K562 (cell line): ENCODE data around the gene LSM4. TPM values are rescaled to one million over a fixed set of nuclear protein-coding genes. Genes with fewer than 3 reads are reported as not detected.

Experiments used
- CCAR2 ChIP-seq: fragments of 200-400 bp; formaldehyde crosslinking; IDR thresholded peaks from 2 replicates; pipeline ENCODE4 v1.6.1; 2017; ENCODE audit warnings: mild to moderate bottlenecking, low read depth, low read length
- FUS ChIP-seq: fragments of 200-400 bp; formaldehyde crosslinking; optimal IDR thresholded peaks from 2 replicates; pipeline ENCODE3; 2017; ENCODE audit warnings: low read depth, low read length
- MCM3 ChIP-seq: fragments of 450-650 bp; IDR thresholded peaks from 2 replicates; pipeline ENCODE4 v1.6.1; 2016
- MYC ChIP-seq, 2 experiments: fragments of 250-450 bp in 1 of 2; sonication (Bioruptor Pico) in 1 of 2; IDR thresholded peaks; 2 replicates each; pipeline versions ENCODE4 v1.5.1 to v1.6.1; 2012 to 2021; ENCODE audit warnings: low read depth in 2 of 2, borderline replicate concordance in 1 of 2, improper control_type of control experiment in 1 of 2, low read length in 1 of 2, mild to moderate bottlenecking in 1 of 2, moderate library complexity in 1 of 2
- PHB ChIP-seq: fragments of 250-450 bp; sonication (Bioruptor Pico); IDR thresholded peaks from 2 replicates; pipeline ENCODE4 v1.5.0; 2021
- SMARCB1 ChIP-seq: IDR thresholded peaks from 2 replicates; pipeline ENCODE4 v1.6.1; 2011; ENCODE audit warnings: improper control_type of control experiment, low read depth; ENCODE audit not compliant: insufficient read length
- SRSF3 ChIP-seq: fragments of 200-400 bp; formaldehyde crosslinking; IDR thresholded peaks from 2 replicates; pipeline ENCODE4 v1.6.1; 2016; ENCODE audit warnings: mild to moderate bottlenecking, low read length, moderate library complexity; ENCODE audit not compliant: insufficient read depth
- TGIF2 ChIP-seq: sonication (generic); formaldehyde crosslinking; IDR thresholded peaks from 2 replicates; pipeline ENCODE4 v1.8.1; 2022; ENCODE audit warnings: mild to moderate bottlenecking, missing genetic modification reagents, moderate library complexity
- XRCC5 ChIP-seq: fragments of 200-400 bp; formaldehyde crosslinking; IDR thresholded peaks from 2 replicates; pipeline ENCODE4 v1.6.1; 2017; ENCODE audit warnings: low read depth, mild to moderate bottlenecking, low read length
- ZEB2 ChIP-seq: fragments of 450-650 bp; IDR thresholded peaks from 2 replicates; pipeline ENCODE4 v1.6.1; 2016
- ZNF174 ChIP-seq: fragments of 250-450 bp; sonication (Bioruptor Pico); IDR thresholded peaks from 2 replicates; pipeline ENCODE4 v1.4.0; 2020; ENCODE audit warnings: mild to moderate bottlenecking
- ZNF24 ChIP-seq: fragments of 450-650 bp; IDR thresholded peaks from 2 replicates; pipeline ENCODE4 v1.6.1; 2016
- ZNF57 ChIP-seq: fragments of 450-650 bp; formaldehyde crosslinking; IDR thresholded peaks from 2 replicates; pipeline ENCODE4 v1.4.0; 2020; ENCODE audit warnings: mild to moderate bottlenecking, moderate library complexity
- ZNF717 ChIP-seq: fragments of 250-450 bp; sonication (Bioruptor Pico); IDR thresholded peaks from 2 replicates; pipeline ENCODE4 v1.5.0; 2021
- polyA plus RNA-seq, 8 experiments: library from polyadenylated mRNA; depleted of rRNA in 4 of 8; stranded (reverse) in 5 of 8; unstranded in 3 of 8; fragments of >200 nt; fragmentation: Nextera tagmentation in 2 of 8; fragmentation: Illumina TruSeq in 1 of 8; extraction: Ambion mirVana in 2 of 8; extraction: Trizol in 1 of 8; gene quantifications; 2 replicates each; pipeline versions ENCODE4 v1.2.1 to v1.2.3, GENCODE V29; 2011 to 2014; ENCODE audit warnings: inconsistent platforms in 1 of 8, missing spikeins in 1 of 8
- total RNA-seq, 7 experiments: library from RNA; depleted of rRNA in 6 of 7; stranded (reverse); fragments of >200 nt in 6 of 7; fragmentation: Illumina TruSeq in 2 of 7; extraction: Trizol in 2 of 7; gene quantifications; 2 replicates each; pipeline versions ENCODE4 v1.2.1 to v1.2.3, GENCODE V29; 2011 to 2021; ENCODE audit warnings: low replicate concordance in 1 of 7
- TF ChIP-seq, protein P1 (sequence below): fragments of 450-650 bp; formaldehyde crosslinking; IDR thresholded peaks from 2 replicates; pipeline ENCODE4 v1.4.0; 2022; ENCODE audit warnings: missing genetic modification characterization
- TF ChIP-seq, protein P2 (sequence below): fragments of 450-650 bp; IDR thresholded peaks from 2 replicates; pipeline ENCODE4 v1.7.1; 2018; ENCODE audit warnings: mild to moderate bottlenecking, low read depth; ENCODE audit not compliant: partially characterized antibody
- TF ChIP-seq, protein P3 (sequence below): fragments of 250-450 bp; sonication (Bioruptor Pico); IDR thresholded peaks from 2 replicates; pipeline ENCODE4 v1.8.0; 2022; ENCODE audit warnings: moderate library complexity, mild to moderate bottlenecking, inconsistent platforms
- TF ChIP-seq, protein P4 (sequence below): fragments of 450-650 bp; IDR thresholded peaks from 2 replicates; pipeline ENCODE4 v1.6.1; 2018; ENCODE audit warnings: mild to moderate bottlenecking, low read depth; ENCODE audit not compliant: partially characterized antibody

Gene LSM4
- total and polyA plus RNA-seq, 9 of the 15 experiments (the other 6 are each of a cell fraction or from before 2014, with no cell fraction given) = 11.9 to 763 (median 202) TPM

DNA sequence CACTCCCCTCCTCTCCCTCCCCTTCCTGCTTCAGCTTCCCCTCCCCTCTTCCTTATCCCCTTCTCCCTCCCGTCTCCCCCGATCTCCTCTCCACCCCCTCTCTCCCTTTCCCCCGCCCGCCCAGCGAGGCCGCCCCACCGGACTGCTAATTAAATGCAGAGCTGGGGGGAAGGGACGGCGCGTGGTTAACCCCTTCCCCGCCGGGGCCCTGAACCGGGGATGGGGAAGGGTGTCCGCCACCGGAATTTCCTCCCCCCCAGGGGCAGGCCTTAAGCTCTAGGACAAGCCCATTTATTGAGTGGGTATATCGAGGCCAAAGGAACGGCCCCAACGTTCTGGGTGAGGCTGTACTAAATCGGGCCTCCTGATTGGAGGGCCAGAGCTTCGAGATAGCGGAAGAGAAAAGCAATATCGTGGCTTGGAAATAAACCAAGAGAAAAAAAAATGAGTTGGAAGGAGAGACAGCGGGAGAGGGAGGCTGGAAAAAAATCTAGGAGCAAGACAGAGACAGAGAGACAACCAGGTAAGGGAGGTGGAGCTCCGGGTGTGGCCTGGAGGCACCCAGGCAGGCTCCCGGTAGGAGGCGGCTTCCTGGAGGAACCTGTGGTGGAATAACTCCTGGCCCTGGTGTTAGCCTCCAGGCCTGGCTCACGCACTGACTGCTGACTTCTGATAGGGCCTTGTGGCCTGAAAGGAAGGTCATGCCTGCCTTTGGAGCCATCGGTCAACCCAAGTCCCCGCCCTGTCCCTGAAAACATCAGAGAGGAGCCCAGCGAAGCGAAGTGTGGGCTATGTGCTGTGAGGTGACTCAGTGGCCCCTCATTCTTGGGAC is 29.9 kb downstream of the LSM4 start (continued):
- TF ChIP-seq, protein P1, sequence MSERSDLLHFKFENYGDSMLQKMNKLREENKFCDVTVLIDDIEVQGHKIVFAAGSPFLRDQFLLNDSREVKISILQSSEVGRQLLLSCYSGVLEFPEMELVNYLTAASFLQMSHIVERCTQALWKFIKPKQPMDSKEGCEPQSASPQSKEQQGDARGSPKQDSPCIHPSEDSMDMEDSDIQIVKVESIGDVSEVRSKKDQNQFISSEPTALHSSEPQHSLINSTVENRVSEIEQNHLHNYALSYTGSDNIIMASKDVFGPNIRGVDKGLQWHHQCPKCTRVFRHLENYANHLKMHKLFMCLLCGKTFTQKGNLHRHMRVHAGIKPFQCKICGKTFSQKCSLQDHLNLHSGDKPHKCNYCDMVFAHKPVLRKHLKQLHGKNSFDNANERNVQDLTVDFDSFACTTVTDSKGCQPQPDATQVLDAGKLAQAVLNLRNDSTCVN (CRISPR knock-in tag) = no peak; the same call in 1 of the 2 replicates
- no peak for TF ChIP-seq SRSF3
- TF ChIP-seq ZNF57 (CRISPR knock-in tag) = no peak
- TF ChIP-seq ZNF174 (CRISPR knock-in tag) = no peak
- no peak for TF ChIP-seq FUS
- TF ChIP-seq ZEB2 = peak; percentile 68
- TF ChIP-seq SMARCB1 = no peak
- no peak for TF ChIP-seq ZNF717 (CRISPR knock-in tag)
- TF ChIP-seq ZNF24 = no peak; the same call in 1 of the 2 replicates
- TF ChIP-seq MYC (IDR thresholded peaks at IDR 0.05; ENCODE audit: low read depth, low read length) = no peak; the same call in 1 of the 2 replicates
- TF ChIP-seq MYC (CRISPR knock-in tag; IDR thresholded peaks at IDR 0.05; ENCODE audit: borderline replicate concordance, low read depth) = no peak
- TF ChIP-seq CCAR2 = no peak
- TF ChIP-seq PHB = no peak
- TF ChIP-seq TGIF2 (CRISPR knock-in tag) = no peak
- TF ChIP-seq, protein P2, sequence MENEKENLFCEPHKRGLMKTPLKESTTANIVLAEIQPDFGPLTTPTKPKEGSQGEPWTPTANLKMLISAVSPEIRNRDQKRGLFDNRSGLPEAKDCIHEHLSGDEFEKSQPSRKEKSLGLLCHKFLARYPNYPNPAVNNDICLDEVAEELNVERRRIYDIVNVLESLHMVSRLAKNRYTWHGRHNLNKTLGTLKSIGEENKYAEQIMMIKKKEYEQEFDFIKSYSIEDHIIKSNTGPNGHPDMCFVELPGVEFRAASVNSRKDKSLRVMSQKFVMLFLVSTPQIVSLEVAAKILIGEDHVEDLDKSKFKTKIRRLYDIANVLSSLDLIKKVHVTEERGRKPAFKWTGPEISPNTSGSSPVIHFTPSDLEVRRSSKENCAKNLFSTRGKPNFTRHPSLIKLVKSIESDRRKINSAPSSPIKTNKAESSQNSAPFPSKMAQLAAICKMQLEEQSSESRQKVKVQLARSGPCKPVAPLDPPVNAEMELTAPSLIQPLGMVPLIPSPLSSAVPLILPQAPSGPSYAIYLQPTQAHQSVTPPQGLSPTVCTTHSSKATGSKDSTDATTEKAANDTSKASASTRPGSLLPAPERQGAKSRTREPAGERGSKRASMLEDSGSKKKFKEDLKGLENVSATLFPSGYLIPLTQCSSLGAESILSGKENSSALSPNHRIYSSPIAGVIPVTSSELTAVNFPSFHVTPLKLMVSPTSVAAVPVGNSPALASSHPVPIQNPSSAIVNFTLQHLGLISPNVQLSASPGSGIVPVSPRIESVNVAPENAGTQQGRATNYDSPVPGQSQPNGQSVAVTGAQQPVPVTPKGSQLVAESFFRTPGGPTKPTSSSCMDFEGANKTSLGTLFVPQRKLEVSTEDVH = peak; percentile 57
- TF ChIP-seq MCM3 = no peak
- TF ChIP-seq, protein P3, sequence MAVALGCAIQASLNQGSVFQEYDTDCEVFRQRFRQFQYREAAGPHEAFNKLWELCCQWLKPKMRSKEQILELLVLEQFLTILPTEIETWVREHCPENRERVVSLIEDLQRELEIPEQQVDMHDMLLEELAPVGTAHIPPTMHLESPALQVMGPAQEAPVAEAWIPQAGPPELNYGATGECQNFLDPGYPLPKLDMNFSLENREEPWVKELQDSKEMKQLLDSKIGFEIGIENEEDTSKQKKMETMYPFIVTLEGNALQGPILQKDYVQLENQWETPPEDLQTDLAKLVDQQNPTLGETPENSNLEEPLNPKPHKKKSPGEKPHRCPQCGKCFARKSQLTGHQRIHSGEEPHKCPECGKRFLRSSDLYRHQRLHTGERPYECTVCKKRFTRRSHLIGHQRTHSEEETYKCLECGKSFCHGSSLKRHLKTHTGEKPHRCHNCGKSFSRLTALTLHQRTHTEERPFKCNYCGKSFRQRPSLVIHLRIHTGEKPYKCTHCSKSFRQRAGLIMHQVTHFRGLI (CRISPR knock-in tag) = no peak
- peak; percentile 79 for TF ChIP-seq XRCC5
- TF ChIP-seq, protein P4, sequence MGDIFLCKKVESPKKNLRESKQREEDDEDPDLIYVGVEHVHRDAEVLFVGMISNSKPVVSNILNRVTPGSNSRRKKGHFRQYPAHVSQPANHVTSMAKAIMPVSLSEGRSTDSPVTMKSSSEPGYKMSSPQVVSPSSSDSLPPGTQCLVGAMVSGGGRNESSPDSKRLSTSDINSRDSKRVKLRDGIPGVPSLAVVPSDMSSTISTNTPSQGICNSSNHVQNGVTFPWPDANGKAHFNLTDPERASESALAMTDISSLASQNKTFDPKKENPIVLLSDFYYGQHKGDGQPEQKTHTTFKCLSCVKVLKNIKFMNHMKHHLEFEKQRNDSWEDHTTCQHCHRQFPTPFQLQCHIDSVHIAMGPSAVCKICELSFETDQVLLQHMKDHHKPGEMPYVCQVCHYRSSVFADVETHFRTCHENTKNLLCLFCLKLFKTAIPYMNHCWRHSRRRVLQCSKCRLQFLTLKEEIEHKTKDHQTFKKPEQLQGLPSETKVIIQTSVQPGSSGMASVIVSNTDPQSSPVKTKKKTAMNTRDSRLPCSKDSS = no peak
